GM19193 (cell line): Measurements from ENCODE around the gene SFXN3.

Experiments used
- POLR2A ChIP-seq: IDR thresholded peaks from 4 replicates; pipeline ENCODE4 v1.6.1; 2011; ENCODE audit not compliant: insufficient read depth, insufficient read length; ENCODE audit errors: extremely low read depth

SFXN3 gene

DNA sequence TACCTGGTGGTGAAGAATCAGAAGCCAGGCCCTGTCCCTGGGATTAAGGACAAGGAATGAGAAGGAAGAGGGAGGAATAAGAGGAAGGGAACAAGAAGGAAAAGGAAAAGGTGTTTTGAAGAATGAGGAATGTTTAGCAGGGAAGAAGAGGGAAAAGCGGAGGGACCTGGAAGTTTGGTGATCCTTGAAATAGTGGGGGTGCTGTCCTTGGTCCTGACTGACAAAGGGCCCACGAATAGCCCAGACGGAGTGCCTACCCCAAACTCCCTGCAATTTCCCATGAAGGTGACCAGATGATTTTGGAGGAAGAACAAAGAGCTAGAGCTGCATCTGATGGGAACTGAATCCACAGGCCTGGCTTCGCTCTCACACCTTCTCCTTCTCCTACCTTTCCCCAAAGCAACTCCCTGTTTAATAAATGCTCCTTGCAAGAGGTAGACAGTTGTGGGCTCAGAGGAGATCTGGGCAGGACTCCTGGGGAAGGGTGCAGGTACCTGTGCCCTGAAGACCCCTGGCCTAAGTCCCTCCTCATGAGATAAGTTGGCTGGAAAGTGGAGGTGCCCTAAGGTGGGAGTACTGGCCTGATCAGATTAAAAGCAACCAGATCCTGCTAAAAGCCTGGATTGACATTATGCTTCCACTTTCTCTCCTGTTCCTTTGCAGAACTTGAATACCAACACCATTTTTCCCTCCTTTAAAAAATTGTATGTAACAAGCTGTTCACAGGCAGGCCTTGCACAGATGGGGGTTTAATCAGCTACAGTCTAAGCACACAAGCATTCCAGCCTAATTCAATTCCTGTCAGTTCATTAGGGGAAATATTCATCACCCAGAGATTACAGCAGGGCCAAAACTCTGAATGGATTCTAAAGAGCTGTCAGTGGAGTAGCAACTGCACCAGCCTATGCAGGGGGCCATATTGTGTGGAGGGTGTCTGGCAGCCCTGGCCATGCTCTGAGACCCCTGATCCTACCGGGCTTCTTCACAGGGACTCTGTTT is 50.2 kb downstream of the SFXN3 start:
- no peak for TF ChIP-seq POLR2A

DNA sequence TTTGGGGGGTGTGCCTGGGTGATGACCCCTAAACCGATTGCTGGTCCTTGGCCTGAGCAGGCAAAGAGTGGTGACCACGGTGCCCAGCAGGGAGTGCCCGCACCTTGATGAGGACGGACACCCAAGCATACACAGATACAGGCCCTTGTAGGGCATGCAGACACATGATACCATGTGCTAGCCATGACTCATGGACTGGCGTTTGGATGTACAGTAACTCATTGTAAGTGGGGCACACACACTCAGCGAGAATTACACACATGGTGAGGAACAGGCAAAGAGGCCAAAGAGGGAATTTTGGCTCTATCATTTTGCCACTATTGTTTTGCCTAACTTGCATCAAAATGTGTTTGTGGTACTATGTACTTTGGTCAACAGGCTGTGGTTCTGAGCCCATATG is 54.8 kb downstream of the SFXN3 start:
- no peak for TF ChIP-seq POLR2A

DNA sequence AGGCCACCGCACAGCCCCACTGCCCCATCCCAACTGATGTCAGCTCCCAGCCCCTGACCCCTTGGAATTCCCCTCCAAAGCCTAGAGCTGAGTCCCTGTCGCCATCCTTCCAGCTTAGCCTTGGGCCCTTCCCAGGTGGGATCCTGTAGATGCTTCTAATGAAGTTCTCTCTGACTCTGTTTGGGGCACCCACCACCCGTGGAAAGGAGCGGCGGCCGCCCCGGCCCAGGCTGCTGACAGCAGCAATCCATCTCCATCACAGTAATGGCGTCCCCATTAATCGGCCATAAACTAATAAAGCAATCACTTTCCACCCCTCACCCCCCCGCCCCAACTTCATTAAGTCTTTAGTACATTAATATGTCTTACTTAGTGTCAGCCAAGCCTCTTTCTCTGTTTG is 56.3 kb downstream of the SFXN3 start:
- TF ChIP-seq POLR2A = no peak

DNA sequence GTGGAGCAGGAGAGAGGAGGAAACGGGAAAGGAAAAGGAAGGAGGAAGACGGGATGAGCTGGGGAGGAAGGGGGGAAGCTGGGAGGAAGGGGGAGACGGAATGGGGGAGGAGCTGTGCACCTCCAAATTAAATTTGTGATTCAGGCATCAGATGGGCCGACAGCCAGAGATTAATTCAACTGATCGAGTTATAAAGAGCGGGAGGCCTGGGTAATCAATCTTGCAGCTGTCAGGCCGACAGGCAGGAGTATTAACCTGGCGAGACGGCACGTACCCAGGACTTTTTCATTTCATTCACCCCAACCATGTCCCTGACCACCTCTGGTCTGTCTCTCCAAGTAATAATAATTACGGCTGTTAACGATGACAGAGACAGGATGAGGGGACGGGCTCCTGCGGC is 56.9 kb downstream of the SFXN3 start:
- TF ChIP-seq POLR2A = no peak

DNA sequence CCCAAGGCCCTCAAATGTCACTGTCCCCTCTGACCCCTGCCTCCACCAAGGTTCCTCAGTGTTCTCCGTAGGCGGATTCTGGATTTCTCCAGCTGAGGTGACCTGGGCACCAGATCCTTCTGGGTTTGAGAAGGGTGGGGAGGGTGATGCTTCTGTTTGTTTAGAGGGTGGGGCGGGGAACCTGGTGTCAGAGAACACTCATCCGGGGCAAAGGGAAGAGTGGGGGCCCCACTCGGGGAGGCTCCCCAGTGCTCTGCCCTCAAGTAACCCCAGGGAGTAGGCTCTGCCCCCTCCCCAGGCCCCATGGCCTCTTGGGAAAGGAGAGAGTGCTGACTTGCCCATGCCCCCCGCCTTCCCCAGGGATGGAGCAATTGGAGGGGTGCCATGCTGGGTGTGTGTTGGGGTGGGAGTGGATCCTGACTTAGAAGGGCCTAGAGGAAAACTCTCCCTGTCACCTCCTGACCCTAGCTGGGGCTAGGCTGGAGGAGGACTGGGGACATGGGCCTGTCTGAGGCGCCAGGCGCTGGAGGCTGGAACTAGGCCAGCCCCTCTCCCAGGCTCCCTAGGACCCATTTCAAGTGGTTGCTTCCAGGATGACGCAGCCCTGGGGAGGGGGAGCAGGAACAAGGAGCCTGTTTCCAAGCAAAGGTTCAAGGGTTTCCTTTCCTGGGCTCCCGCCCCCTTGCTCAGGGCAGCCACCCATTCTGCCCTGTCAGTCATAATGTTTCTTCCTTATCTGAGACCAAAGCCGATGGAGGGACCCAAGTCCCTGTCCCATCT is 58.7 kb downstream of the SFXN3 start:
- no peak for TF ChIP-seq POLR2A

DNA sequence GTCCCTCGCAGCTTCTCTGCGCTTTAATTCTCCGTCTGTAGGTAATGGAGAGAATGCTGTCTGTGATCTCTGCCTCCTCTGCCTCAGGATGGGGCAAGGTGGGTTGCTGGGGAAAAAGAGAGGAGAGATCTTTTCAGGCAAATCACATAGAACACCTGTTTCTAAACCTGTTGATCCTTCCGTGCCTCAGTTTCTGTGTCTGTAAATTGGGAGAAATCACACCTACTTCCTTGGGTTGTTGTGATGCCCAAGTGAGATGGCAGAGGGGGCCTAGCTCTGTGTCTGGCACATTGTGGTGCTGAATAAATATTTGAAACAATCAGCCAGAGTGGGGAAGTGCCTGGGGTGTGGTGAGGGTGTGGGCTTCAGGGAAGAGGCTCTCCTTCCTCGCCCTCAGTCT is 59.6 kb downstream of the SFXN3 start:
- no peak for TF ChIP-seq POLR2A
